Psoas muscle (tissue), 8 donors: ENCODE data around the gene AHNAK2. TPM values are rescaled to one million over a fixed set of nuclear protein-coding genes. Genes with fewer than 3 reads are reported as not detected.

Source experiments
- ATAC-seq, 4 donors: fragments of 200-7000 bp; cut with Tn5 transposase; one replicate each; pipeline ENCODE4 v1.9.1; 2020; ENCODE audit warnings: moderate library complexity in 3 of 4, mild to moderate bottlenecking in 2 of 4
- DNase-seq, 2 donors: peaks; one replicate each; pipeline ENCODE4 v3.0.0-alpha.2; 2020
- H3K27ac ChIP-seq: fragments of 200-600 bp; one replicate; pipeline ENCODE4 v1.8.0; 2022
- H3K27me3 ChIP-seq, 3 donors: fragments of 200-600 bp in 1 of 3; one replicate each; pipeline versions ENCODE4 v1.6.1 to v1.8.0; 2013 to 2022; ENCODE audit warnings: low read length in 2 of 3, mild to moderate bottlenecking in 2 of 3, moderate library complexity in 1 of 3; ENCODE audit not compliant: insufficient read depth in 3 of 3
- H3K36me3 ChIP-seq, 2 donors: fragments of 200-600 bp in 1 of 2; one replicate each; pipeline versions ENCODE4 v1.6.1 to v1.8.0; 2013 to 2022; ENCODE audit warnings: low read depth in 1 of 2, mild to moderate bottlenecking in 1 of 2, moderate library complexity in 1 of 2; ENCODE audit not compliant: insufficient read depth in 1 of 2
- H3K4me1 ChIP-seq: fragments of 200-600 bp; one replicate; pipeline ENCODE4 v1.8.0; 2022
- H3K4me3 ChIP-seq: fragments of 200-600 bp; one replicate; pipeline ENCODE4 v1.8.0; 2022; ENCODE audit warnings: mild to moderate bottlenecking
- H3K9me3 ChIP-seq: fragments of 200-600 bp; one replicate; pipeline ENCODE4 v1.8.0; 2022
- CTCF ChIP-seq: fragments of 200-600 bp; IDR thresholded peaks from one replicate; pipeline ENCODE4 v1.8.0; 2022; ENCODE audit warnings: antibody characterized with exemption
- WGBS, 3 donors: extraction: QIAGEN DNeasy Blood & Tissue Kit; methylation state at CpG; one replicate each; pipeline versions ENCODE4 v1.1.6 to v1.1.7; 2013; 5-methylcytosine and 5-hydroxymethylcytosine counted together
- intact Hi-C, 2 donors: fragments of 100-400 bp; cut with DNase I; formaldehyde crosslinking; loops; one replicate each; pipeline versions ENCODE4 v1.11.0 to v1.14.2; 2022
- polyA plus RNA-seq, 3 donors: library from polyadenylated mRNA; stranded (reverse); fragments of 200-250 nt; gene quantifications; one replicate each; pipeline ENCODE4 v1.2.3, GENCODE V29; 2013
- total RNA-seq, 4 donors: library from RNA; stranded (reverse); fragmentation: NEBNext Ultra II Directional in 2 of 4; extraction: Animal tissue kit (Norgen Biotek cat#: 25700) in 2 of 4; gene quantifications; one replicate each; pipeline versions ENCODE4 v1.2.1 to v1.2.4, GENCODE V29; 2021 to 2023
- donor health status: healthy with polysubstance abuse.
- donor health status: DM: no; HTN: no; CAD: no; lungs with moderate emphysema.
- donor health status: Bipolar disorder and iron deficiency.
- donor health status: healthy.
- donor health status: DM: yes; HTN: yes; CAD: no.
- donor health status: DM: no; HTN: no; CAD: no.
- donor health status: DM: no; HTN: no; CAD: no.
- donor health status: DM: yes; HTN: yes; CAD: no.

The AHNAK2 gene
- total and polyA plus RNA-seq, 7 donors: 0.69 to 4.7 (median 2.0) TPM

DNA sequence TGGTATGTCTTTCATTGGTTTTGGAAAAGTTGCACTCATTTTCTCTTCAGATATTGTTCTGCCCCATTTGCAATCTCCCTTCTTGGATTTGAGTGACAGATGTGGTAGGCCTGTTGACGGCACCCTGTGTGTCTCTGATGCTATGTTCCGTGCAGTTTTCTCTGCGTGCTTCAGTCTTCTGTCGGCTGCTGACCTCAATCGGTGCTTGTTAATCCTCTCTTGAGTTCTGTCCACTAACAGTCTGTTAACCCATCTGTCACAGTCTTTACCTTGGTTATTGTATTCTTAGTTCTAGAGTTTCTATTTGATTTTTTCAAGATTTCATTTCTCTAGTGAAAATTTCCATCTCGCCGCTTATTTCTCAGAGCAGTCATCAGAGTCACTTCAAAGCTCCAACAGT, 74.2 kb downstream of the AHNAK2 start:
- DNase-seq (no peak), ATAC-seq (no peak)
- intact Hi-C loops: no loop called here
- no peak for TF ChIP-seq CTCF
- H3K4me3 ChIP-seq: no peak overlapping the region
- whole genome bisulfite sequencing, 3 donors: 80 to 86% (median 82%) methylated on average over 7 of the region's 7 CpGs
- H3K27ac ChIP-seq: no peak overlapping the region
- no peaks in the 10 kb centered on the region for H3K9me3 ChIP-seq
- H3K36me3 ChIP-seq: no peaks in the 10 kb centered on the region
- H3K4me1 ChIP-seq: no peaks in the 10 kb centered on the region
- peaks cover 0 to 7% (median 0%) of the 10 kb centered on the region in 3 donors for H3K27me3 ChIP-seq

DNA sequence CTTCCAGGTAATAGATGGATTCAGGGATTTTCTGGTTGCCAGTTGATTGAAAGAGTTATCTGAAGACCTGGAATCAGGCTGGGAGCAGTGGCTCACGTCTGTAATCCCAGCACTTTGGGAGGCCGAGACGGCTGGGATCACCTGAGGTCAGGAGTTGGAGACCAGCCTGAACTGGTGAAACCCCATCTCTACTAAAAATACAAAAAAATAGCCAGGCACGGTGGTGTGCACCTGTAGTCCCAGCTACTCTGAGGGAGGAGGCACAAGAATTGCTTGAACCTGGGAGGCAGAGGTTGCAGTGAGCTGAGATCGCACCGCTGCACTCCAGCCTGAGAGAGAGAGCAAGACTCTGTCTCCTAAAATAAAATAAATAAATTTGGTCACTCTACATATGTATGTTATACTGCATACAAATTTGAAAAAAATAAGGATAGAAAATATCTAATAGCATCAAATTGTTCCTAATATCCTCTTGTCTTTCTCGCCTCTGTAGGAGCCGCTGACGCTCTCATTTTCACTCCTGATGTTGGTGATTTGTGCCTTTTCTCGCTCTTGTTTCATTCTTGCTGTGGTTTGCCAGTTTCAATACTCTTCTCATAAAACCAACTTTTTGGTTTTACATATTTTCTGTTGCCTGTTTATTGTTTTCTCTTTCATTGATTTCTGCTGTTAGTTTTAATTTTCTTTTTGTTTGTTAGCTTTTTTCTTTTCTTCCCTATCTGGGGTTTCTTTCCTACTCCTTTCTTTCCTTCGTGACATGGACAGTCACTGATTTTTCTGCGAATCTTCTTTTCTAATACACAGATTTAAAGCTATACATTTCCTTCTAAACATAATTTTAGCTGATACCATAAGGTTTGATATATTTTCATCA, 77.3 kb downstream of the AHNAK2 start:
- ATAC-seq (no peak), DNase-seq (no peak)
- no peak overlapping the region for H3K27ac ChIP-seq
- peaks cover 0 to 7% (median 0%) of the 10 kb centered on the region in 3 donors for H3K27me3 ChIP-seq
- no peaks in the 10 kb centered on the region for H3K4me1 ChIP-seq
- no peaks in the 10 kb centered on the region for H3K36me3 ChIP-seq
- no peaks in the 10 kb centered on the region for H3K9me3 ChIP-seq
- TF ChIP-seq CTCF: no peak
- intact Hi-C loops: no loop called here
- no peak overlapping the region for H3K4me3 ChIP-seq
- WGBS, 3 donors: 82 to 83% (median 83%) methylated on average over 12 of the region's 12 CpGs

DNA sequence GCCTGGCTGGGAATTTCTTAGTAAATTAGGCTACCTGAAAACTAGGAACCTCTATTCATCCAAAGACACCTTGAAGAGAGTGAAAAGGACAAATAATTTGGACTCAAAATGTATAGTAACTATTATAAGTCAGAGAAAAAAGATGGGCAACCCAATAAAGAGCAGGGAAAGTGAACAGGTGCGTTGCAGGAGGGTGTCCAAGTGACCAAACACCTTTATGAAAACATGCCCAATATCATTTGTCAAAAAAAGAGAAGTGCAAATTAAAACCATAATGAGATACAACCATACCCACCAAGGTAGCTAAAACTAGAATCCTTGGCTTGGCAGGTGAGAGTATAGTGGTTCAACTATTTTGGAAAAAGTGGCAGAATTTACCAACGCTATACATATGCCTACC, 78.4 kb downstream of the AHNAK2 start:
- no peaks in the 10 kb centered on the region for H3K36me3 ChIP-seq
- no peak overlapping the region for H3K4me3 ChIP-seq
- no peaks in the 10 kb centered on the region for H3K9me3 ChIP-seq
- no peak for TF ChIP-seq CTCF
- no peak overlapping the region for H3K27ac ChIP-seq
- no peaks in the 10 kb centered on the region for H3K4me1 ChIP-seq
- ATAC-seq (no peak), DNase-seq (no peak)
- 38 to 65% (median 47%) methylated on average over 2 of the region's 2 CpGs for WGBS, 3 donors
- intact Hi-C loops: no loop called here
- H3K27me3 ChIP-seq: peaks cover 0 to 7% (median 0%) of the 10 kb centered on the region in 3 donors

DNA sequence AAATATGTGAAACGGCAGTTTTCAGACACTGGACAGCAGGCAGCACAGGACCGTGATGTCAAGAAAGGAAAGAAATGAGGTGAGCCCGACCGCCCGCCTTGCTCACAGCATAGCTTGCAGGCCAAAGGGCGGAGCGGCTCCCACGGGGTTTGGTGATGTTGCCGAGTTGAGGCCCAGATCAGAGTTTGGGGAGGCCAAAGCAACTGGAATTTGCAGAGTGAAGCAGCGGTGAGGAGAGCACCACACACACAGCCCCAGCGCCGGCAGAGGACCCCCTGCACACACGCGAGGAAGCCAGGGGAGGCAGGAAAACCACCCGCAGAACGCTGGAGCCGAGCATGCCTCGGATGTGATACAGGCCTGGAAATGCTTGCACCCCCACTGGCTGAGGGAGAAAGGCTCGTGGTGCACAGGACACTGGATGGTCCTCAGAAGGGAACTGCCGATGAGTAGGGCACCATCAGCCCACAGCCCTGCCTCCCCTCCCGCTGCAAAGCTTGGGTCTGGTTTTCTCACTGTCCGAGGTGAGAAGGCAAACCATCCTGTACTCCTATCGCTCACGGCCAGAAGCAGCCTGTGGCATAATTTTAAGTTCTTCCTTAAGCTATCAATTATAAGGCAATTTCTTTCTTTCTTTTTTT, 79.2 kb downstream of the AHNAK2 start:
- 64 to 70% (median 70%) methylated on average over 24 of the region's 24 CpGs for WGBS, 3 donors
- intact Hi-C loops: no loop called here
- H3K4me3 ChIP-seq: no peak overlapping the region
- H3K4me1 ChIP-seq: no peaks in the 10 kb centered on the region
- no peak for TF ChIP-seq CTCF
- no peak overlapping the region for H3K27ac ChIP-seq
- no peaks in the 10 kb centered on the region for H3K9me3 ChIP-seq
- DNase-seq (peak; percentile 47 to 66), ATAC-seq (no peak)
- H3K27me3 ChIP-seq: peaks cover 0 to 1% (median 0%) of the 10 kb centered on the region in 3 donors
- H3K36me3 ChIP-seq: peaks cover 0 to 4% of the 10 kb centered on the region in 2 donors
